ENCODE results near the gene LYL1. TPM values are rescaled to one million over a fixed set of nuclear protein-coding genes. Genes with fewer than 3 reads are reported as not detected.
A peak's percentile ranks its signal among the peaks of the same experiment; 100 is the strongest.

Gene LYL1
- total RNA-seq, 1 donor = 0.36 TPM

GRCh38 chr19:13139633-13140311, 37.1 kb upstream of the LYL1 start:
- peaks cover 37% of the 10 kb centered on the region for H3K36me3 ChIP-seq (ENCODE audit: insufficient read depth, low read length)

DNA sequence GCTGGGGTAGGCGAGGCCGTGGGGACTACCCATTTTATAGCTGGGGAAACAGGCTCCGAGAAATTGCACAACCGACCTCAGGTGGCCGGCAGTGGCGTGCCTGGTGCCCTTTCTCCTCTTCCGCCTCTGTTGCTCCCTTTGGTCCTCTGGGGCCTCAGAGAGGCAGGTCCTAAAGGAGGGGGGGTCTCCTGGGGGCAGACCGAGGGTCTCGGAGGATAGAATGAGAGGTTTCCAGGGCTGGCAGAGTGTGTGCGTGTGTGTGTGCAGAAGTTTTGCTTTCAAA, 36.2 kb upstream of the LYL1 start:
- Histone ChIP-seq H3K79me2 (ENCODE audit: insufficient read depth, low read length) (peaks cover 50% of the 10 kb centered on the region), H3K27me3 (ENCODE audit: insufficient read depth, low read length) (no peaks in the 10 kb centered on the region), H4K20me1 (ENCODE audit: insufficient read depth, low read length) (peaks cover 19% of the 10 kb centered on the region), H3K9me3 (ENCODE audit: low read depth, low read length) (no peaks in the 10 kb centered on the region), H3K4me3 (ENCODE audit: insufficient read depth, low read length) (no peak overlapping the region), H3K4me1 (ENCODE audit: insufficient read depth, low read length) (peaks cover 21% of the 10 kb centered on the region), H3K36me3 (ENCODE audit: insufficient read depth, low read length) (peaks cover 37% of the 10 kb centered on the region), H2AFZ (ENCODE audit: low read length) (no peak overlapping the region), H3K27ac (ENCODE audit: low read depth, low read length) (no peak overlapping the region), H3K4me2 (ENCODE audit: insufficient read depth, low read length) (no peak overlapping the region)
- TF ChIP-seq CTCF (IDR thresholded peaks at IDR 0.05; ENCODE audit: extremely low read depth, low read depth, low read length) = no peak
- DNase-seq (ENCODE audit: insufficient read length, low spot score, missing footprints) = peak; percentile 29

More at GRCh38 chr19:13139633-13140311, 37.1 kb upstream of the LYL1 start:
- H3K27ac ChIP-seq (ENCODE audit: low read depth, low read length) = no peak overlapping the region
- peaks cover 48% of the 10 kb centered on the region for H3K79me2 ChIP-seq (ENCODE audit: insufficient read depth, low read length)
- H3K4me3 ChIP-seq (ENCODE audit: insufficient read depth, low read length) = no peak overlapping the region
- peaks cover 11% of the 10 kb centered on the region for H4K20me1 ChIP-seq (ENCODE audit: insufficient read depth, low read length)
- no peaks in the 10 kb centered on the region for H3K27me3 ChIP-seq (ENCODE audit: insufficient read depth, low read length)
- H3K4me1 ChIP-seq (ENCODE audit: insufficient read depth, low read length) = peaks cover 13% of the 10 kb centered on the region
- peak; percentile 84 for DNase-seq (ENCODE audit: insufficient read length, low spot score, missing footprints)
- no peak for TF ChIP-seq CTCF (IDR thresholded peaks at IDR 0.05; ENCODE audit: extremely low read depth, low read depth, low read length)
- H2AFZ ChIP-seq (ENCODE audit: low read length) = no peak overlapping the region
- no peaks in the 10 kb centered on the region for H3K9me3 ChIP-seq (ENCODE audit: low read depth, low read length)
- H3K4me2 ChIP-seq (ENCODE audit: insufficient read depth, low read length) = no peak overlapping the region

GRCh38 chr19:13138171-13138915, 35.7 kb upstream of the LYL1 start:
- Histone ChIP-seq H3K4me2 (ENCODE audit: insufficient read depth, low read length) (no peak overlapping the region), H2AFZ (ENCODE audit: low read length) (no peak overlapping the region), H3K27ac (ENCODE audit: low read depth, low read length) (no peak overlapping the region), H3K36me3 (ENCODE audit: insufficient read depth, low read length) (peaks cover 40% of the 10 kb centered on the region), H3K4me1 (ENCODE audit: insufficient read depth, low read length) (peaks cover 21% of the 10 kb centered on the region), H4K20me1 (ENCODE audit: insufficient read depth, low read length) (peaks cover 24% of the 10 kb centered on the region), H3K27me3 (ENCODE audit: insufficient read depth, low read length) (no peaks in the 10 kb centered on the region), H3K79me2 (ENCODE audit: insufficient read depth, low read length) (peaks cover 55% of the 10 kb centered on the region), H3K9me3 (ENCODE audit: low read depth, low read length) (no peaks in the 10 kb centered on the region), H3K4me3 (ENCODE audit: insufficient read depth, low read length) (no peak overlapping the region)
- DNase-seq (ENCODE audit: insufficient read length, low spot score, missing footprints) = peak; percentile 74
- no peak for TF ChIP-seq CTCF (IDR thresholded peaks at IDR 0.05; ENCODE audit: extremely low read depth, low read depth, low read length)

DNA sequence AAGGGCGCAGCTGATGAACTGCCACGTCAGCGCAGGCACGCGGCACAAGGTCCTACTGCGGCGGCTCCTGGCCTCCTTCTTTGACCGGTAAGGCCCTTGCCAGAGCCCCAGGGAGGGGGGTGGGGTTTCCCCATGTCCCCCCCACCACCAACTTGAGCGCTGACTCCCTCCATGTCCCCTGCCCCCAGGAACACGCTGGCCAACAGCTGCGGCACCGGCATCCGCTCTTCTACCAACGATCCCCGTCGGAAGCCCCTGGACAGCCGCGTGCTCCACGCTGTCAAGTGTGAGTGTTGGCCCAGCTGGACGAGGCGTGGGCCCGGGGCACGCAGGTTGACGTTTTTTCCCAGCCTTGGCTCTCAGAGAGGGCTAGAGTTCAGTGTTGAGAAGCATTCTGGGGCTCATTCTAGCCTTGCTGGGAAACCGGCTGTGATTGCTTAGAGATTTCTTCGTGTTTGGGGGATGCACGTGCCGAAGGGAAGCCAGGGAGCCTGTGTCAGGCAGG, 34.7 kb upstream of the LYL1 start:
- peaks cover 32% of the 10 kb centered on the region for H4K20me1 ChIP-seq (ENCODE audit: insufficient read depth, low read length)
- no peak for TF ChIP-seq CTCF (IDR thresholded peaks at IDR 0.05; ENCODE audit: extremely low read depth, low read depth, low read length)
- H3K4me2 ChIP-seq (ENCODE audit: insufficient read depth, low read length) = no peak overlapping the region
- no peaks in the 10 kb centered on the region for H3K27me3 ChIP-seq (ENCODE audit: insufficient read depth, low read length)
- H3K4me3 ChIP-seq (ENCODE audit: insufficient read depth, low read length) = no peak overlapping the region
- H3K36me3 ChIP-seq (ENCODE audit: insufficient read depth, low read length) = peaks cover 40% of the 10 kb centered on the region
- H3K4me1 ChIP-seq (ENCODE audit: insufficient read depth, low read length) = peaks cover 24% of the 10 kb centered on the region
- peaks cover 61% of the 10 kb centered on the region for H3K79me2 ChIP-seq (ENCODE audit: insufficient read depth, low read length)
- peak; percentile 58 for DNase-seq (ENCODE audit: insufficient read length, low spot score, missing footprints)
- H3K27ac ChIP-seq (ENCODE audit: low read depth, low read length) = no peak overlapping the region
- H2AFZ ChIP-seq (ENCODE audit: low read length) = no peak overlapping the region
- H3K9me3 ChIP-seq (ENCODE audit: low read depth, low read length) = no peaks in the 10 kb centered on the region
